Thoracic aorta (tissue), 2 donors: ENCODE measurements around the gene INSYN2B. TPM values are rescaled to one million over a fixed set of nuclear protein-coding genes. Genes with fewer than 3 reads are reported as not detected.

Source experiments
- ATAC-seq: fragments of 150-250 bp; one replicate; pipeline ENCODE4 v1.8.0; 2017; ENCODE audit warnings: low read depth; ENCODE audit not compliant: insufficient number of reproducible peaks, low FRiP score
- DNase-seq: peaks from one replicate; pipeline ENCODE4 v3.0.0-alpha.2; 2020; ENCODE audit warnings: low spot score
- H3K27ac ChIP-seq, 2 donors: fragments of 200-600 bp; sonication (generic); 1 replicate in 1 of 2; 2 replicates in 1 of 2; pipeline ENCODE4 v1.5.1; 2016; ENCODE audit warnings: mild to moderate bottlenecking in 2 of 2, moderate library complexity in 2 of 2
- H3K27me3 ChIP-seq: fragments of 200-600 bp; sonication (generic); replicated peaks from 2 replicates; pipeline ENCODE4 v1.6.0; 2016; ENCODE audit warnings: mild to moderate bottlenecking; ENCODE audit not compliant: insufficient read depth
- H3K36me3 ChIP-seq: fragments of 200-600 bp; sonication (generic); one replicate; pipeline ENCODE4 v1.5.1; 2016
- H3K4me1 ChIP-seq, 2 donors: fragments of 200-600 bp; sonication (generic); 1 replicate in 1 of 2; 2 replicates in 1 of 2; pipeline versions ENCODE4 v1.5.1 to v1.6.0; 2016; ENCODE audit warnings: low read depth in 2 of 2, mild to moderate bottlenecking in 1 of 2; ENCODE audit not compliant: control insufficient read depth in 1 of 2
- H3K4me3 ChIP-seq: fragments of 200-600 bp; sonication (generic); 2 replicates; pipeline ENCODE4 v1.5.1; 2016; ENCODE audit warnings: mild to moderate bottlenecking
- H3K9me3 ChIP-seq: fragments of 200-600 bp; sonication (generic); 2 replicates; pipeline ENCODE4 v1.5.1; 2016
- total RNA-seq, 2 donors: library from RNA; depleted of rRNA; stranded (reverse); fragments of >200 nt; gene quantifications; one replicate each; pipeline versions ENCODE4 v1.1.0 to v1.2.3, GENCODE V29; 2016
- TF ChIP-seq, protein P1 (sequence below): fragments of 200-600 bp; sonication (generic); IDR thresholded peaks from one replicate; pipeline ENCODE4 v1.5.1; 2019; ENCODE audit warnings: antibody characterized with exemption

Gene INSYN2B
- total RNA-seq, 2 donors from 2014 or later, result 1.1 TPM; not detected in 1

DNA sequence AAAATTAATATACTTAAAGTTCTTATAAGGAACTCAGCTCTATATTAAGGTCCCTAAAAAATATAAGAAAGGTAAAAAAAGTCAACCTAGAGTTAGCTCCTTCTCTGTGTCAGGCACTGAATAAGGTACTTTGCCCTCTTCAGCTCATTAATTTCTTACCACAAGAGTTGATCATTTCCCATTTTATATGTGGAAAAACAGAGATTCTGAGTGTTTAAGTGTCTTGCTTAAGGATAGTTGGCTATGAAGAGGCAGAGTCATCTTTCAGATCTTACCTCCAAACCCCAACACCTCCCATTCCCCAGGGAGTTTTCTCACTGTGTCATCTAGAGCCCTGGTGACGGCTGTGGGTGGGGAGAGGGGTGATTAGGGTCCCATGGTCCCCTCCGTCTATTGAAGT lies 40.6 kb downstream of the INSYN2B start:
- TF ChIP-seq, protein P1, sequence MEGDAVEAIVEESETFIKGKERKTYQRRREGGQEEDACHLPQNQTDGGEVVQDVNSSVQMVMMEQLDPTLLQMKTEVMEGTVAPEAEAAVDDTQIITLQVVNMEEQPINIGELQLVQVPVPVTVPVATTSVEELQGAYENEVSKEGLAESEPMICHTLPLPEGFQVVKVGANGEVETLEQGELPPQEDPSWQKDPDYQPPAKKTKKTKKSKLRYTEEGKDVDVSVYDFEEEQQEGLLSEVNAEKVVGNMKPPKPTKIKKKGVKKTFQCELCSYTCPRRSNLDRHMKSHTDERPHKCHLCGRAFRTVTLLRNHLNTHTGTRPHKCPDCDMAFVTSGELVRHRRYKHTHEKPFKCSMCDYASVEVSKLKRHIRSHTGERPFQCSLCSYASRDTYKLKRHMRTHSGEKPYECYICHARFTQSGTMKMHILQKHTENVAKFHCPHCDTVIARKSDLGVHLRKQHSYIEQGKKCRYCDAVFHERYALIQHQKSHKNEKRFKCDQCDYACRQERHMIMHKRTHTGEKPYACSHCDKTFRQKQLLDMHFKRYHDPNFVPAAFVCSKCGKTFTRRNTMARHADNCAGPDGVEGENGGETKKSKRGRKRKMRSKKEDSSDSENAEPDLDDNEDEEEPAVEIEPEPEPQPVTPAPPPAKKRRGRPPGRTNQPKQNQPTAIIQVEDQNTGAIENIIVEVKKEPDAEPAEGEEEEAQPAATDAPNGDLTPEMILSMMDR, result no peak
- ATAC-seq (no peak), DNase-seq (no peak)
- Histone ChIP-seq H3K4me1 (no peaks in the 10 kb centered on the region), H3K9me3 (no peaks in the 10 kb centered on the region), H3K36me3 (no peaks in the 10 kb centered on the region), H3K4me3 (no peak overlapping the region), H3K27ac (no peak overlapping the region), H3K27me3 (no peaks in the 10 kb centered on the region)

DNA sequence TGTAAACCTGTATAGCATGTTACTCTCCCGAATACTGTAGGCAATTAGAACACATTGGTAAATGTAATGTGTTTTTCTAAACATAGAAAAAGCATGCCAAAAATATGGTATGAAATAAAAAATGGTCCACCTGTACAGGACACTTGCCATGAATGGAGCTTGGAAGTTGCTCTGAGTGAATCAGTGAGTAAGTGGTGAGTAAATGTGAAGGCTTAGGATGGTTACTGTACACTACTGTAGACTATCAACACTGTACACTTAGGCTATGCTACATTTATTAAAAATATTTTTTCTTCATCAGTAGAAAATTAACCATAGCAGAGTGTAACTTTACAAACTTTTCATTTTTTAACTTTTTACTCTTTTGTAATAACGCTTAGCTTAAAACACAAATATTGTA lies 41.9 kb downstream of the INSYN2B start:
- Histone ChIP-seq H3K9me3 (no peaks in the 10 kb centered on the region), H3K4me1 (no peaks in the 10 kb centered on the region), H3K4me3 (no peak overlapping the region), H3K27me3 (no peaks in the 10 kb centered on the region), H3K36me3 (no peaks in the 10 kb centered on the region), H3K27ac (no peak overlapping the region)
- no peak for DNase-seq
- TF ChIP-seq, protein P1, result no peak
- no peak for ATAC-seq

DNA sequence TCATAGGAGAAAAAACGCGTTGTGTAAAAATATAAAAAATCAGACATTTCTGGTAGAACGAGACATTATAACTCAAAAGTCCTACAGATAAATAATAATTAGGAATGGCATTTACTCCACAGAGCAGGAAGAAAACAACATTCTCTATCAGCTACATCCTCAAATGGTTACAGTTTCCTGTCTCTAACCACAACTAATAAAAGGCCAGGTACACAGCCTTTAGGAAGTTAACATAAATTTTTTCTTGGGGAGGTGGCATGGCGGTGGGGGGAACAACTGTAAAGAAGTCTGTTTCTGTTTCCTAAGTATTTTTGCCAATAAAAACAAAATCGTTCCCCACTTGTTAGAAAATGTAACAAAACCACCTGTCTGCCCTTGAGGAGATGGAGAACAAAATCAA lies 44.5 kb downstream of the INSYN2B start:
- no peaks in the 10 kb centered on the region for H3K36me3 ChIP-seq
- H3K9me3 ChIP-seq, result no peaks in the 10 kb centered on the region
- no peaks in the 10 kb centered on the region for H3K4me1 ChIP-seq
- ATAC-seq, result no peak
- H3K27me3 ChIP-seq, result no peaks in the 10 kb centered on the region
- H3K27ac ChIP-seq, result no peak overlapping the region
- DNase-seq, result no peak
- H3K4me3 ChIP-seq, result no peak overlapping the region
- TF ChIP-seq, protein P1, result no peak

DNA sequence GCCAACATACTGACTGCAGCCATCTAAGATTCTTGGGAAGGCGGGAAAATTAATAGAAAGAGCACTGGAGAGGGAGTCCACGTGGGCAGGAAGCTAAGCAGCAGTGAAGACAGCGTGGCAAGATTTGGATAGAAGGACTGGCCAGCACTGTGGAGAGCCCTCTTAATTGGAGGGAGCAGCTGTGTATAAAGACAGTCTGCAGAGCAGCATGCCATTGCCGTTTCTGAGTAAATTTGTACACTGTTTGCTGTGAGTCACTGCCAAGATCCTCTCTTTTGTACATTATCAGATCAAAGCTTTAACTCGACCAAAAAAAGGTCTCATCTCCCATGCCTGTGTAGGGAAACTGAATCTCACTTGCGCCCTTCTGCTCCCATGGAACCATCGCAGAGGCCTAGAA lies 45.3 kb downstream of the INSYN2B start:
- Histone ChIP-seq H3K36me3 (no peaks in the 10 kb centered on the region), H3K9me3 (no peaks in the 10 kb centered on the region), H3K4me3 (no peak overlapping the region), H3K27me3 (no peaks in the 10 kb centered on the region), H3K4me1 (no peaks in the 10 kb centered on the region), H3K27ac (no peak overlapping the region)
- ATAC-seq (no peak), DNase-seq (no peak)
- TF ChIP-seq, protein P1, result no peak

DNA sequence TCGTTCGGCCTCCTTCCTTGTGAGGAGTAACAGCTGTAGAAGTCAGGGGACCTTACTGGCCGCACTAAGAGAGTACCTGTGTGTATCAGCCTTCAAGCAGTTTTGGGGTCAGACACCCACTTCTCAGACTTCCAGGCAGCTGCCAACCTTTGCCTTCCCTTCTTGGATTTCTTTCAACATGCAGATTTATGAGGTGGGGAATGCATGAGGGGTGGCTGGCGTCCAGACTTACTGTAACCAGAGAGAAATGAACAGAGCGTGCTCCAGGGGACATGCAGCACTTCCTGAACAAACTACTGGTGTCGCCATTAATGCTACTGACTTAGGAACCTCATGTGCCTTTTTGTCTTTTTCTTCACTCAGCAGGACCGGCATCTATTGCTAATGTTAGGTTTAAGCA lies 46.7 kb downstream of the INSYN2B start:
- ATAC-seq, result no peak

More for the DNA sequence above, 46.7 kb downstream of the INSYN2B start:
- Histone ChIP-seq H3K9me3 (no peaks in the 10 kb centered on the region), H3K4me3 (no peak overlapping the region), H3K4me1 (no peaks in the 10 kb centered on the region), H3K27me3 (no peaks in the 10 kb centered on the region), H3K36me3 (no peaks in the 10 kb centered on the region), H3K27ac (no peak overlapping the region)
- DNase-seq, result no peak
- TF ChIP-seq, protein P1, result no peak
